ENCODE results near the gene CMTM1.

DNA sequence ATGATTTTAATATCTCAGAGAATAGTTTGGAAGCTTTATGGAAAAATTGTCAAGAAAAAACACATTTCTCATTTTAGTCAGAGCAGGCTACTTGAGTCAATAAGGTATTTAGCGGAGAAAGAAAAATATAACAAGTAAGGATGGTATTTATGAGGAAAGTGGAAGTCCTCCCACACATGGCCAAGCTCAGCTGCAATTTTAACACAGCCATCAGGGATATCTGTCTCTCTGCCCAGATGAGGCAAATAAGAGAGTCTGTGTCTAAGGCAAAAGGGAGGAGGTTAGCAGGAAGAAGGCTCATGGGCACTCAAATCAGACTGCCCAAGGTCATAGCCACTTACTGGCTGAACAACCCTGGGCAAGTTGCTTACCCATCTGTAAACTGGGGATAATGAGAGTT, 7.8 kb downstream of the CMTM1 start:
- TF ChIP-seq, protein P1, sequence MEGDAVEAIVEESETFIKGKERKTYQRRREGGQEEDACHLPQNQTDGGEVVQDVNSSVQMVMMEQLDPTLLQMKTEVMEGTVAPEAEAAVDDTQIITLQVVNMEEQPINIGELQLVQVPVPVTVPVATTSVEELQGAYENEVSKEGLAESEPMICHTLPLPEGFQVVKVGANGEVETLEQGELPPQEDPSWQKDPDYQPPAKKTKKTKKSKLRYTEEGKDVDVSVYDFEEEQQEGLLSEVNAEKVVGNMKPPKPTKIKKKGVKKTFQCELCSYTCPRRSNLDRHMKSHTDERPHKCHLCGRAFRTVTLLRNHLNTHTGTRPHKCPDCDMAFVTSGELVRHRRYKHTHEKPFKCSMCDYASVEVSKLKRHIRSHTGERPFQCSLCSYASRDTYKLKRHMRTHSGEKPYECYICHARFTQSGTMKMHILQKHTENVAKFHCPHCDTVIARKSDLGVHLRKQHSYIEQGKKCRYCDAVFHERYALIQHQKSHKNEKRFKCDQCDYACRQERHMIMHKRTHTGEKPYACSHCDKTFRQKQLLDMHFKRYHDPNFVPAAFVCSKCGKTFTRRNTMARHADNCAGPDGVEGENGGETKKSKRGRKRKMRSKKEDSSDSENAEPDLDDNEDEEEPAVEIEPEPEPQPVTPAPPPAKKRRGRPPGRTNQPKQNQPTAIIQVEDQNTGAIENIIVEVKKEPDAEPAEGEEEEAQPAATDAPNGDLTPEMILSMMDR (IDR thresholded peaks at IDR 0.05): no peak
- TF ChIP-seq POLR2A (IDR thresholded peaks at IDR 0.05): no peak
